NCI-H345 (cell line): ENCODE measurements around the gene GHR.
"Not testable (repeated sequence)": the region's sequence is repeated elsewhere in the genome, so short reads cannot be mapped to it uniquely, and the experiment has no call there.

ENCODE experiments used
- DNase-seq: peaks from one replicate; lab custom pipeline; 2025; lab: John Stamatoyannopoulos, UW

GHR gene

DNA sequence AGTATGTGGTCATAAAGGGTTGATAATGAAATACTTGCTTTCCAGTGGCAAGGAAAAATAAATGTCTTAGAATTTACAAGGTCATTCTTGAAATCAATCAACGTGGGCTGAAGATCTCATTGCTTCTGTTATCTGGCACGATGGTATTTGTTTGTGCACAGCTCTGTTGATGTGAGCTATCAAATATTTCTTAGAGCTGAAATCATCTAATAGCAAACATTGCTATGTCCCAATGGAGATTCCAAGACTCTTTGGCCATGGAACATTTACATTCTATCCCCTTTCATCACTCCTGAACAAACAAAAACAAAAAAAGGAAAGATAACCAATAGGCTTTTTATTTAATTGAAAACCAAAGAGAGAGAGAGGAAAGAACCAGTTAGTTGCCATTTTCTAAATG, 221.9 kb downstream of the GHR start:
- DNase-seq, result no peak

GRCh38 chr5:42648036-42648435, 224.8 kb downstream of the GHR start:
- no peak for DNase-seq

GRCh38 chr5:42648915-42649314, 225.7 kb downstream of the GHR start:
- no peak for DNase-seq

- DNase-seq, result no peak
Observed at GRCh38 chr5:42650084-42650483, 226.8 kb downstream of the GHR start.

GRCh38 chr5:42653705-42654104, 230.5 kb downstream of the GHR start:
- no peak for DNase-seq

DNA sequence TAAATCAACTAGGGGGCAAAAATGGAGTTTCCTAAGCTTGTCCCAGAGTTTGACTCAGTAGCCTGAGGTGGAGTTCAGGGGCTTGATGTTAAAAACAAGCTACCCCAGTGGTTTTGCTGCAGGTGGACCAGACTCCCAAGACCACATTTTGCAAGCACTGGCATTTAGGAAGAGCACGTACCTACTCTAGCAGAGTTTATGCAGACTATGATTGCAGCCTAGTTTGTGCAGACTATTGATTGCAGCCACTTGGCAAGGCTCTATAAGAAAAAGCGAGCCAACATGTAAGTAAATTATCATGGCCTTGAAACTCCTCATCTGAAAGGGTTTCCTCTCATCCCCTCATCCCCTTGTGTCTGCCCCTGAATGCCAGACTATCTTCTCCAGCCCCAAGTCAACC, 231.4 kb downstream of the GHR start:
- no peak for DNase-seq

DNA sequence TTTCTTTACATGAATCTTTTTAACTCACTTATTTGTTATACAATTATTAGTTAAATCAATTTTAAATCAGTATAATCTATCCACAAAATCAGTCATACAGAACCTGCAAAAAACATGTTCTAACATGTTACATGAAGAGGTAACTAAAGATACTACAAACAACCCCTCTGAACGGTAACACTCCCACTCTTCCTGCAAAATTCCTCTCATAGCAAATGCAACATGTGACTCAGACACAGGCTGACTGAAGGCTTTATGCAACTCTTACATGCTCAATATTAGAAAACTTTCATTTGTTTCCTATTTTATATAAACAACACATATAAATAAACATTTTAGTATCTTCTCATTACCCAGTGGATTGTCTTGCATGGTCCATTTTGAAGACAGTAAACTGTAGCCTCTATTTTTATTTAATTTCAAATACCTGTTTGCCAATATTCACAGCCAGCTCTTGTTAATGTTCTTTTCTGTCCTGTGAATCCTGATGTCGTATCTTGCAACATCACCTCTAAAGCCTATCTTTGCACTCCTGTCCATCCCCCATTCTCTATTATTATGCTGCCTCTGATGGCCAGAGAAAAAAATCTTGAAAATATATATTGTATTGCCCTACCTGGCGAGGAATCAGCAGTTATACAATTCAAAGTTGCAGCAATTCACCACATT, 232.9 kb downstream of the GHR start:
- DNase-seq, result no peak

DNA sequence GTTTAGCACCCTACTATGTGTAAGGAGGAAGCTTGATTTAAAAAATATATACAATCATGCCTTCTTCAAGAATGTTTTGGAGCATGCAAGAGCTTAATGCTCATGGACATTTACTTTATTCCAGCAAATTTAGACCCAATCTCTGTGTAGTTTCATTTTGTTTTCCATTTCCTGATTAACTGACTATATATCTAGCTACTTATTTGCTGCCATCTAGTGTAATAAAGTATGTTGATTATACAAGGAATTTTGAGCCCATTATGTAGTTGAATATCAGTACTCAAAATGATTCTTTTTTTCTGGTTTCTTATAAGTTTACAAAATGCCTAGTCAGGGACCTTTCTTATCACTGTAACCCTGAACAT, 233.4 kb downstream of the GHR start:
- no peak for DNase-seq

- DNase-seq, result not testable (repeated sequence)
Observed at GRCh38 chr5:42659869-42660268, 236.6 kb downstream of the GHR start.

GRCh38 chr5:42665857-42666256, 242.6 kb downstream of the GHR start:
- no peak for DNase-seq

DNA sequence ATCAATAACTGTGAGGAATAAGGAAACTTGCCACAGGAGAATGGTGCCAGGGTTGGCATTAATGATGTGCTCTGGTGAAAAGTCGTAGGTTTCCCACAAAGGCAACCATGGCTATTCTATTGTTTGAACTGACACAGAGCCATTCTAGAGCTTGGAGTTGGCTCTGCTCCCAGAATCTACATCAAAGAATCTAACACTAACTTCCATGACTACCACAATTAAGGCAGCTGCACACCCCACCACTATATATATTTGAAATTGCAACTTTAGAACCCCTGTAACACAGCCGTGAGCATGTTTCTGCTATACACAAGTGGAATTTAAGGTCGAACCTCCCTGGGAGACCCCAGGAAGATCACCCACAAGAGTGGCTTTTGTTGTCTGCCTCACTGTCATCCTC, 243.6 kb downstream of the GHR start:
- no peak for DNase-seq

- no peak for DNase-seq
Observed at GRCh38 chr5:42668254-42668653, 245.0 kb downstream of the GHR start.

GRCh38 chr5:42672925-42673324, 249.7 kb downstream of the GHR start:
- no peak for DNase-seq

GRCh38 chr5:42675602-42676001, 252.4 kb downstream of the GHR start:
- DNase-seq, result no peak

- no peak for DNase-seq
Observed at GRCh38 chr5:42676362-42676761, 253.1 kb downstream of the GHR start.

- DNase-seq, result no peak
Observed at GRCh38 chr5:42677156-42677842, 254.1 kb downstream of the GHR start.

DNA sequence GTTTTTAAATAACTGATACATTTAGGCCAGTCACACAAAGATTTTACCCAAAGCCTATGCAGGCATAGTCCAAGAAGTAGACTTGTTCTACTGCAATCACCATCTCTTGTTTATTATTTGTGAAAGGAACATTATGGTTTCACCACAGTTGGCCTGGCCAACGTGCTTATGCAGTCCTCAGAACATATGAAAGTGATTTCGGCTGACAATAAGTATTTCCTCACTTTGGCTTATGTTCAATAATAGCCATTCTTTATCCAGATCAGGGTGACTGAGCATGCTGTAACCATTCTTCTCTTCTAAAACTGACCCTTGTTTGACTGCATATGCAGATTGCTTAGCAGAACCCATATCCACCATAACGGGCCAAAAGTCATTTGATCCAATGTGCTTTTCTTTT, 256.8 kb downstream of the GHR start:
- DNase-seq, result no peak

GRCh38 chr5:42685078-42685477, 261.8 kb downstream of the GHR start:
- not testable (repeated sequence) for DNase-seq

DNA sequence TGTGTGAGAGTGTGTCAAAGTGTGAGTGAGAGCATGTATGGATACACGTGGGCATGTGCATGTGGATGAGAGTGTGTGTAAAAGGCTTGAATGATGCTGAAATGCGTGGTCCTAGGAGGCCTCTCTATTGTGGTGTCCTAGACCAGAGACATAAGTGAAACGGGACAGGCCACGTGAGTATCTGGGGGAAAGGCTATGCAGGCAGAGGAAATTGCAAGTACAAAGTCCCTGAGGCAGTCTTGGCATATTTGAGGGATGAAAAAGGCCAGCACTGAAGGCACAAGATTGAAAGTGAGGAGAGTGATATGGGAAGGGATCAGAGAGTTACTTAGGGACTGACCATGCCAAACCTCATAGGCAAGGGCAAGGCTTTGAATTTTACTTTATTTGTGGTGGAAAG, 266.2 kb downstream of the GHR start:
- DNase-seq, result no peak

DNA sequence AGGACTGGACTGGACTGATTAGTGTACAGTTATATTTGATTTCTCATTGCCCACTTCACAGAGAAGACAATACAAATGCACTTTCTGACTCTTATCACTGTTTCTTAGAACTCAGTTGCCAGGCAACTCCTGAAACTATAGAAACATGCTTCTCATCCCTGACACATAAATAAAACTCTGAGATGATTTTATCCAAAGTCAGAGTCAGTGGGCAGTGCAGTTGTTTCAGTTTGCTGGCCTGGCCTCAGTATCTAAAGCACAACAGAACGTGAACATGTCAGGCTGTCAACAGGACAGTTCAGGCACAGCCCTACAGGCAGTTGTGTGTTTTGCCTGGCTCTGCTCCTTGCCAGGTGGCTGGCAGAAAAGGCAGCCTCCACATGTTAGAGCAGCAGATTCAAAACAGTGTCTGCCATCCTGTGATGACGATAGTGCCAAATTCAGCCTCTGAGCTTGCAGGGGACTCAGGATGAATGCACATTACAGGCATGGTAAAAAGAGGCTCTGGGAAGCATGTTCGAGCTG, 268.2 kb downstream of the GHR start:
- DNase-seq, result no peak

DNA sequence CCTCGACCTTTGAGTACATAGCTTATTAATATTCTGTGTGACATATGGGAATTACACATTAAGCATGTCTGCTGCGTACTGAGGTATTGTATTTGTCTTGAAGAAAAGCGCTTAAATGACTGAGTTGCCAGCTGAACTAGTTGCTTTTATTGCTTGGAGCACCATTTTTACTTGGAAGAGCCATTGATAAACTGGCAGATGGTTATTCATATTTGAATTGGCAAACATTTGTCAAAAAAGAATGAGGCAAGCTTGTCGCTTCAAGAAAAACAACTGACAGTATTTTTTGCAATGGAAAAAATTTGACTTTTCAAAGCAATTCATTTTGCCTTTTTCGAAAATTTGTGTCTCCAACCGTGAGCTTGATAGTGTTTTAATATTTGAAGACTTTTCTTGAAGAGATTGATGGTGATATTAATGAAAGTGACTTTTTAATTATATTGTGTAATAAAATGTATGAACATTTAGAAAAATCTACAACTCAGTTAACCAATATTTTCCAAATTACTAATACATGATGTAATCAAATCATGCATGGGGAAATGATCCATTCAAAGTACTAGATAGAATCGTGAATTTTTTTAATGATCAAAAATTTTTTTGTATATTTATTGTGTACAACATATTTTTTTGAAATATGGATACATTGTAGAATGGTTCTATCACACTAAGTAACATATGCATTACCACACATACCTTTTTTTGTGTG, 278.3 kb downstream of the GHR start:
- no peak for DNase-seq

DNA sequence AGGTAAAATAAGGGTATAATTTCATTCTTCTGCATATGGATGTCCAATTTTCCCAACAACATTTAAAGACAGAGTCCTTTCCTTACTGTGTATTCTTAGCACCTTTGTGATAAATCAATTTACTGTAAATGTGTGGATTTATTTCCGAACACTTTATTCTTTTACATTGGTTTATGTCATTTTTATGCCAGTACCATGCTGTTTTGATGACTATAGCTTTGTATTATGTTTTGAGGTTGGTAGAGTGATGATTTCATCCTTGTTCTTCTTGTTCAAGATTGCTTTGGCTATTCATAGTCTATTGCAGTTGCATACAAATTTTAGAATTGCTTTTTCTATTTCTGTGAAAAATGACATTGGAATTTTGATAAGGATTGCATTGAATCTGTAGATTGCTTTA, 280.0 kb downstream of the GHR start:
- DNase-seq, result no peak

DNA sequence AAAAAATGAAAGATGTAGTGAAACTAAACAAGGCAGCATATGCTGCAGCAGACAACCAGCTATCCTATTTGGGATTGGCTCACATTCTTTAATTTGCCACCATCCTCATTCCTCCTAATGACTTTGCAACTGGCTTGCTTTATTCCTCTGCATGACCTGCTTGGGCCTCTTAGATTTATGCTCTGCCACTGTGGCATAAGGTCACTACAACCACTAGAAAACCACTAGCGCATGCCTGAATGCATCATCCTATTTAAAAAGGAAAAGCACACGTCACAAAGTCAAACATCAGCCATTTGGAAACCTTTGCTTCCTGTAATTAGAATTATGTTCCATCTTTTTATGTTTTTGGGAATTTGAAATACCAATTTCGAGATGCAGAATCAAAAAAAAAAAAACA, 292.5 kb downstream of the GHR start:
- DNase-seq, result no peak
